A549 (cell line): ENCODE data around the gene P3R3URF. TPM values are rescaled to one million over a fixed set of nuclear protein-coding genes. Genes with fewer than 3 reads are reported as not detected.

Experiments
- ATAC-seq, 2 experiments: fragments of 200-7000 bp in 1 of 2; fragments of >200 bp in 1 of 2; cut with Nextera tagmentation in 1 of 2; cut with Tn5 transposase in 1 of 2; 3 replicates each; pipeline versions ENCODE4 v1.8.0 to v1.9.1; 2018 to 2020; ENCODE audit warnings: mild to moderate bottlenecking in 1 of 2, moderate library complexity in 1 of 2
- CTCF ChIA-PET: fragments of 300-600 bp; sonication (Branson Sonifier 250); formaldehyde crosslinking; extraction: SDS; loops from one replicate; lab custom pipeline; 2021; ENCODE audit warnings: antibody characterized with exemption, inconsistent platforms; lab: Yijun Ruan, JAX
- POLR2A ChIA-PET: fragments of 350-600 bp; formaldehyde crosslinking; extraction: SDS; loops from one replicate; lab custom pipeline; 2021; ENCODE audit warnings: antibody characterized with exemption, inconsistent platforms; lab: Yijun Ruan, JAX
- DNase-seq, 2 experiments: peaks; one replicate each; pipeline versions ENCODE4 v3.0.0 to v3.0.0-alpha.2; 2011 to 2016; ENCODE audit warnings: low read depth in 1 of 2, low spot score in 1 of 2
- FAIRE-seq: peaks from 2 replicates; lab custom pipeline; 2011; peaks lifted over from hg19 to GRCh38; lab: Jason Lieb, UNC
- H3K27ac ChIP-seq, 2 experiments: fragments of >200 bp; sonication (Bioruptor Twin); formaldehyde crosslinking; 3 replicates each; pipeline ENCODE4 v1.5.1; 2016 to 2017
- H3K4me1 ChIP-seq: fragments of >200 bp; sonication (Bioruptor Twin); formaldehyde crosslinking; 3 replicates; pipeline ENCODE4 v1.6.1; 2016
- H3K4me2 ChIP-seq: fragments of >200 bp; sonication (Bioruptor Twin); formaldehyde crosslinking; 3 replicates; pipeline ENCODE4 v1.6.1; 2016
- H3K4me3 ChIP-seq: fragments of >200 bp; sonication (Bioruptor Twin); formaldehyde crosslinking; 3 replicates; pipeline ENCODE4 v1.5.1; 2016
- H3K9me3 ChIP-seq: fragments of >200 bp; sonication (Bioruptor Twin); formaldehyde crosslinking; 3 replicates; pipeline ENCODE4 v1.6.1; 2016
- CTCF ChIP-seq: fragments of >200 bp; sonication (Bioruptor Twin); formaldehyde crosslinking; IDR thresholded peaks from 3 replicates; pipeline ENCODE4 v1.5.1; 2016
- EHF ChIP-seq: fragments of 250-450 bp; sonication (Bioruptor Pico); IDR thresholded peaks from 2 replicates; pipeline ENCODE4 v1.5.0; 2020; ENCODE audit warnings: mild to moderate bottlenecking
- HOXB13 ChIP-seq: fragments of 250-450 bp; sonication (Bioruptor Pico); IDR thresholded peaks from 2 replicates; pipeline ENCODE4 v1.5.0; 2020; ENCODE audit warnings: low read depth, mild to moderate bottlenecking, moderate library complexity
- JUNB ChIP-seq: fragments of >200 bp; sonication (Bioruptor Twin); formaldehyde crosslinking; IDR thresholded peaks from 2 replicates; pipeline ENCODE4 v1.6.1; 2016
- KDM5A ChIP-seq: fragments of 200-600 bp; sonication (generic); IDR thresholded peaks from 2 replicates; pipeline ENCODE4 v1.6.1; 2016; ENCODE audit warnings: antibody characterized with exemption, mild to moderate bottlenecking
- MAZ ChIP-seq: fragments of 150-350 bp; IDR thresholded peaks from 2 replicates; pipeline ENCODE4 v1.6.1; 2014; ENCODE audit warnings: antibody characterized with exemption, low read depth, low read length, borderline replicate concordance
- MYC ChIP-seq: IDR thresholded peaks from 2 replicates; pipeline ENCODE4 v1.6.1; 2012; ENCODE audit warnings: mild to moderate bottlenecking, inconsistent platforms, low read length, improper control_type of control experiment, borderline replicate concordance
- NFE2L2 ChIP-seq: fragments of 150-350 bp; conservative IDR thresholded peaks from 2 replicates; pipeline ENCODE4 v1.6.1; 2014; ENCODE audit warnings: low read length
- PBX3 ChIP-seq: IDR thresholded peaks from 2 replicates; pipeline ENCODE4 v1.6.1; 2012
- POLR2A ChIP-seq: IDR thresholded peaks from 2 replicates; pipeline ENCODE4 v1.6.1; 2012; ENCODE audit warnings: mild to moderate bottlenecking, low read length
- POLR2AphosphoS2 ChIP-seq: conservative IDR thresholded peaks from 2 replicates; pipeline ENCODE4 v1.6.1; 2012; ENCODE audit warnings: low read length, improper control_type of control experiment, inconsistent platforms
- RAD21 ChIP-seq, 2 experiments: fragments of >200 bp in 1 of 2; sonication (Bioruptor Twin) in 1 of 2; formaldehyde crosslinking in 1 of 2; IDR thresholded peaks in 1 of 2; conservative IDR thresholded peaks in 1 of 2; 2 replicates in 1 of 2; 3 replicates in 1 of 2; pipeline ENCODE4 v1.6.1; 2012 to 2018; ENCODE audit warnings: inconsistent platforms in 1 of 2
- RFX5 ChIP-seq: fragments of 450-650 bp; IDR thresholded peaks from 2 replicates; pipeline ENCODE4 v1.7.1; 2014; ENCODE audit warnings: antibody characterized with exemption, mild to moderate bottlenecking, moderate library complexity
- SMC3 ChIP-seq: fragments of >200 bp; sonication (Bioruptor Twin); formaldehyde crosslinking; IDR thresholded peaks from 3 replicates; pipeline ENCODE4 v1.6.1; 2018; ENCODE audit warnings: inconsistent platforms
- ZFP36 ChIP-seq: fragments of 450-650 bp; IDR thresholded peaks from 2 replicates; pipeline ENCODE4 v1.6.1; 2014; ENCODE audit warnings: borderline replicate concordance; ENCODE audit not compliant: partially characterized antibody
- WGBS: methylation state at CpG from one replicate; pipeline ENCODE4 v1.1.6; 2017; ENCODE audit errors: missing lambda C conversion rate; 5-methylcytosine and 5-hydroxymethylcytosine counted together
- polyA plus RNA-seq, 4 experiments: library from polyadenylated mRNA; depleted of rRNA in 3 of 4; stranded (reverse); fragments of >200 nt; fragmentation: RNase III in 1 of 4; extraction: RNeasy Plus Mini Kit Qiagen cat#74134 plus additional on column Dnase treatment in 1 of 4; gene quantifications; 2 replicates in 3 of 4; 3 replicates in 1 of 4; pipeline ENCODE4 v1.2.3, GENCODE V29; 2011 to 2017

P3R3URF gene
- polyA plus RNA-seq, 2 of the 4 experiments (the other 2 are of a cell fraction) = not detected

- ATAC-seq = no peak
- H3K4me2 ChIP-seq = no peak overlapping the region
- H3K4me1 ChIP-seq = no peaks in the 10 kb centered on the region
- 82% methylated on average over 45 of the region's 47 CpGs for WGBS
- H3K27ac ChIP-seq = no peak overlapping the region
- H3K9me3 ChIP-seq = no peaks in the 10 kb centered on the region
- ChIA-PET CTCF (interaction anchor here (0.9 kb wide), 1 partner anchor 128 kb away, joined by 3 read pairs; no protein-coding TSS in a partner anchor), POLR2A (no interaction called here)
- no peak for DNase-seq
- no peak overlapping the region for H3K4me3 ChIP-seq
- no peak for FAIRE-seq
- TF ChIP-seq RFX5 = no peak
- TF ChIP-seq MAZ = no peak
- TF ChIP-seq JUNB = no peak
- no peak for TF ChIP-seq PBX3
These were observed 9.5 kb downstream of the P3R3URF start for GRCh38 chr1:46166521-46167462.

GRCh38 chr1:46160212-46160611, 16.1 kb downstream of the P3R3URF start:
- Histone ChIP-seq H3K9me3 (no peaks in the 10 kb centered on the region), H3K4me2 (no peak overlapping the region), H3K27ac (no peak overlapping the region), H3K4me3 (no peak overlapping the region), H3K4me1 (no peaks in the 10 kb centered on the region)
- POLR2A ChIA-PET = no interaction called here
- FAIRE-seq = no peak
- DNase-seq = no peak
- ATAC-seq = no peak
- CTCF ChIA-PET = no interaction called here
- 52% methylated on average over 1 of the region's 1 CpG for WGBS
- TF ChIP-seq POLR2A (no peak), RAD21 (conservative IDR thresholded peaks at IDR 0.05 in 1 of 2, IDR thresholded peaks at IDR 0.05 in 1 of 2) (no peak), SMC3 (no peak), EHF (CRISPR knock-in tag) (no peak), MYC (no peak), ZFP36 (no peak), CTCF (no peak), HOXB13 (CRISPR knock-in tag) (no peak), KDM5A (no peak)

- 53% methylated on average over 3 of the region's 3 CpGs for WGBS
These were observed 16.8 kb downstream of the P3R3URF start for GRCh38 chr1:46159516-46159915.

More at GRCh38 chr1:46159516-46159915, 16.8 kb downstream of the P3R3URF start:
- ChIA-PET CTCF (no interaction called here), POLR2A (no interaction called here)
- no peak for ATAC-seq
- no peak for TF ChIP-seq NFE2L2
- TF ChIP-seq POLR2AphosphoS2 = no peak
- TF ChIP-seq, all 56 proteins: peak for 0
- no peak overlapping the region for H3K4me3 ChIP-seq
- DNase-seq (no peak), FAIRE-seq (no peak)
- no peak overlapping the region for H3K4me2 ChIP-seq
- no peaks in the 10 kb centered on the region for H3K9me3 ChIP-seq
- no peak overlapping the region for H3K27ac ChIP-seq
- H3K4me1 ChIP-seq = no peaks in the 10 kb centered on the region
